Epithelial cell of esophagus (primary cell): ENCODE data around the gene PRDM16.

Experiments
- DNase-seq: peaks from one replicate; pipeline ENCODE4 v3.0.0; 2010; ENCODE audit warnings: low read depth
- H3K4me3 ChIP-seq: 2 replicates; pipeline ENCODE4 v1.5.1; 2011; ENCODE audit warnings: mild to moderate bottlenecking, low read length, control low read depth
- TF ChIP-seq, protein P1 (sequence below): IDR thresholded peaks from 2 replicates; pipeline ENCODE4 v1.5.1; 2011; ENCODE audit warnings: low read depth, mild to moderate bottlenecking, low read length, control low read depth, inconsistent platforms; ENCODE audit not compliant: insufficient read depth; ENCODE audit errors: missing control alignments

PRDM16 gene

DNA sequence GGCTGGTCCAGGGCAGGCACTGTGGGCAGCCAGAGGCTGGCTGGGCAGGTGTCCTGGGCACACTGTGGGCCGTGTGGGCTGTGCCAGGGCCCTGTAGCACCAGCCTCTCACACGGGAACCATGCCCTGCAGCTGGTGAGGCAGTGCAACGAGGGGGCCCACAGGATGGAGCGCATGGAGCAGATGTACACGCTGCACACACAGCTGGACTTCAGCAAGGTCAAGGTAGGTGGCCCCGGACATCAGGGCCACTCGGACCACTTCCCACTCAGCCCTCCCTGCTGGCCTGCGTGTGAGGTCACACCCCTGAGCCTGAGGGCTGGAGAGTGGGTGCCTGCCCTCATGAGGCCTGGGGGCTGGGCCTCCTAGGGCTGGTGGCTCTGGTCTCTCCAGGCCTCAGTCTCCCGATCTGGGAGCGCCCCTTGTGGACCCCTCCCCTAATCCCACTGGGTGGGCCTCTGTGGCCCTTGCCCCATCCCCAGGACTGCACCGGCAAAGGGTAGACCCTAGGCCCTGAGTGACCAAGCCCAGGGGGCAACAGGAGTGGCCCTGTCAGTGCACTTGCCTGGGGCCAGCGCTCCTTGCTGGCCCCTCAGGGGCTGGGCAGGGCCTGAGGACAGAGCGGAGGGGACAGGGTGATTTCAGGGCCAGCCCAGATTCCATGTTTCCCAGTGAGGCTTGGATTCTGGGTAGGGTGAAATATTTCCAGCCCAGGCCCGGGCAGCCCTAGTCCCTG, 407.0 kb downstream of the PRDM16 start:
- DNase-seq, result no peak
- no peak overlapping the region for H3K4me3 ChIP-seq
- TF ChIP-seq, protein P1, sequence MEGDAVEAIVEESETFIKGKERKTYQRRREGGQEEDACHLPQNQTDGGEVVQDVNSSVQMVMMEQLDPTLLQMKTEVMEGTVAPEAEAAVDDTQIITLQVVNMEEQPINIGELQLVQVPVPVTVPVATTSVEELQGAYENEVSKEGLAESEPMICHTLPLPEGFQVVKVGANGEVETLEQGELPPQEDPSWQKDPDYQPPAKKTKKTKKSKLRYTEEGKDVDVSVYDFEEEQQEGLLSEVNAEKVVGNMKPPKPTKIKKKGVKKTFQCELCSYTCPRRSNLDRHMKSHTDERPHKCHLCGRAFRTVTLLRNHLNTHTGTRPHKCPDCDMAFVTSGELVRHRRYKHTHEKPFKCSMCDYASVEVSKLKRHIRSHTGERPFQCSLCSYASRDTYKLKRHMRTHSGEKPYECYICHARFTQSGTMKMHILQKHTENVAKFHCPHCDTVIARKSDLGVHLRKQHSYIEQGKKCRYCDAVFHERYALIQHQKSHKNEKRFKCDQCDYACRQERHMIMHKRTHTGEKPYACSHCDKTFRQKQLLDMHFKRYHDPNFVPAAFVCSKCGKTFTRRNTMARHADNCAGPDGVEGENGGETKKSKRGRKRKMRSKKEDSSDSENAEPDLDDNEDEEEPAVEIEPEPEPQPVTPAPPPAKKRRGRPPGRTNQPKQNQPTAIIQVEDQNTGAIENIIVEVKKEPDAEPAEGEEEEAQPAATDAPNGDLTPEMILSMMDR, result no peak

DNA sequence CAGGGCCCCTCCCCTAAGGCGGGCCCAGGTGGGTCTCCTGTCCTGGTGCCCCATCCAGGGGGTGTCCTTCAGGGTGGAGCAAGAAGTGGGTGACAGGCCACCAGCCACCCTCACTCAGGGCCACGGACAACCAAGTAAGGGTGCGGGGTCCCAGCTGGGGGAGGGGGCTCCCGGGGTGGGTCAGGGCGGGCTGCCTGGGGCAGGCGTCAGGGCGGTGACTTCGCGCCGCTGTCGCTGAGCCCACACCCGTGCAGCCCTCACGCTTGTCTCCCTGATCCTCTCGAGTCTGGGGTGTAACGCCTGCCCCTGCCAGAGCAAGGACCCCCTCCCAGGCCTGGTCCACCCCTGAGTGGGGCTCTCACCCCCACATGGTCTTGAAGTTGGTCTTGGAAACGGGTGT, 407.7 kb downstream of the PRDM16 start:
- TF ChIP-seq, protein P1, result no peak
- no peak overlapping the region for H3K4me3 ChIP-seq
- no peak for DNase-seq

DNA sequence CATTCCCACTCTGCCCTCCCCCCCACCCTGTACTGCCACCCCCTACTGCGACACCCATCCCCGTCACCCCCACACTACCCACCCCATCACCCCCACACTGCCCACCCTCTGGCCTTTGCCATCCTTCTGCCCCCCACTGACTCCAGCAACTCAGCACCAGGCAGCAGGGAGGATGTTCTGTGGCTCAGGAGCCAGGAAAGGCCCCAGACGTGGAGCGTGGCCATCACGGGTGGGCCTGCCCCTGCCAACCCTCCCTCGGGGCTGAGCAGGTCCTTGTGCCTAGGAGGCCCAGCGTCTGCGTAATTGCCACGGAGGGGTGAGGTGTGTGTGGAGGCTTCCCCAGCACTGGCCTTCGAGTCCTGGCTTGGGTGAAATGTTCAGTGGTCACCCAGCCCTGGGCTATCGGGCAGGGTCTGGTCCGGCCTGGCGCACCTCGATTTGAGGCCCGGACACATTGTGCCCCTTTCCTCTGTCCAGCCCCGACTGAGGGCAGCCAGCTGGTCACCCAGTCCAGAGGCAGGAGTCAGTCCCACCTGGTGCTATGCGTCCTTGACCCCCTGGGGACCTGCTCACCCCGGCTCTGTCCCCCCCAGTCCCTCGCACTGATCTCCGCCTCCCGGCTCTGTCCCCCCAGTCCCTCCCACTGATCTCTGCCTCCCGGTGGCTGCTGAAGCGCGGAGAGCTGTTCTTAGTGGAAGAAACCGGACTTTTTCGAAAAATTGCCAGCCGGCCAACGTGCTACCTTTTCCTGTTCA, 408.4 kb downstream of the PRDM16 start:
- TF ChIP-seq, protein P1, result no peak
- DNase-seq, result no peak
- no peak overlapping the region for H3K4me3 ChIP-seq

DNA sequence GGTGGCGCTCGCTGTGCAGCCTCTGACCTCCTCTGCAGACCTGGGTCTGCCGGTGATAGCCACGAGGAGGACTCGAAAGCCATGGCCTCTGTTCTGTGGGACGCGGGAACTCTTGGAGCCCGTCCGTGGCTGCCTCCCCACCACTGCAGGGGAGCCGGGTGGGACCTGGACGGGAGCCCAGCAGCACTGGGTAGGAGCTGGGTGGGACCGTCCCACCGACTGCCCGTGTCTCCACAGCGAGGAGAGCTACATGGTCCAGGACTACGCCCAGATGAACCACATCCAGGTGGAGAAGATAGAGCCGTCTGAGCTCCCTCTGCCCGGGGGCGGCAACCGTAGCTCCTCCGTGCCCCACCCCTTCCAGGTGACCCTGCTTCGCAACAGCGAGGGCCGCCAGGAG, 409.2 kb downstream of the PRDM16 start:
- no peak for DNase-seq
- no peak overlapping the region for H3K4me3 ChIP-seq
- TF ChIP-seq, protein P1, result no peak

DNA sequence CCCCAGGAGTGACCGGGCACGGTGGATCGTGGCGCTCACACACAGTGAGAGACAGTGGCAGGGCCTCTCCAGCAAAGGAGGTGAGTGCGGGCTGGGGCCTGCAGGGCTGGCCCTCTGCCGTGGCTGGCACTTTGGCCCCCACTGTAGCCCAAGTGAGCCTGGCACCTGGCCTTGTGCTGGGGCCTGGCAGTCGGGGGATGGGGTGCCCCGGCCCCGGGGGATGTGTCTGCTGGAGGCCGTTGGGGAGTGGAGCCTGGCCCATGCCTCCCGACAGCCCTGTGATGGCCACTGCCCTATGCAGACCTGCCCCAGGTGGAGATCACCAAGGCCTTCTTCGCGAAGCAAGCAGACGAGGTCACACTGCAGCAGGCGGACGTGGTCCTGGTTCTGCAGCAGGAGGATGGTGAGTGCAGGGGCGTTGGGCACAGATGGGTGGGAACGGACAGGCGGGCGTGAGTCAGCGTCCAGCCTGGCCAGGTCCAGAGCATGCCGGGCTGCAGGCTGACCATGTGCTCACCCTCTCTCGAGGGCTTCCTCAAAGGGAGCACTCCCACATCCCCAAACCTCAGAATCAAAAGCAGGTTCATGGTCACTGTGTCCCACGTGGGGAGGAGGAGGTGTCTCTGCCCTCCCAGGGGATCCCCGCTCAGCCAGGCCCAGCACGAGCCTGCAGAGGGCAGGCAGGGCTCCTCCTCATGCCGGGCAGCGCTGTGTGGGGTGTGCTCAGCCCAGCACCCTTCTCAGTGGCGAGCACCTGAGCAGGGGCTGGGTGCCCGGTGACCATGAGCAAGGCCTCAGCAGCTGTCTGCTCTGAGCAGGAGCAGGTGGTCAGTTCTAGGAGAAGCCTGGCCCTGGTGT, 410.7 kb downstream of the PRDM16 start:
- TF ChIP-seq, protein P1, result no peak
- no peak overlapping the region for H3K4me3 ChIP-seq
- no peak for DNase-seq

DNA sequence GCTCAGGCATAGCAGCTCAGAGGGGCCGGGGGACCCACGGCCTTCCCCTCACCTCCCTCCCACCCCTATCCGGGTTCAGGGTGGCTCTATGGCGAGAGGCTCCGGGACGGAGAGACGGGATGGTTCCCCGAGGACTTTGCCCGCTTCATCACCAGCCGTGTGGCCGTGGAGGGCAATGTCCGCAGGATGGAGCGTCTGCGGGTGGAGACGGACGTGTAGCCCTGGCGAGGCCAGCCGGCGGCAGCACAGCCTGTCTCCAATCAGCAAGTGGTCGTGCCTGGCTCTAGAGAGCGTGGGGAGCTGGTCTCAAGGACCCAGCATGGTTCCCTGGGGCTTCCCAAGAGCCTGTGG, 411.3 kb downstream of the PRDM16 start:
- no peak for DNase-seq
- H3K4me3 ChIP-seq, result no peak overlapping the region
- TF ChIP-seq, protein P1, result no peak
